ENCODE data around the gene GJA8. TPM values are rescaled to one million over a fixed set of nuclear protein-coding genes. Genes with fewer than 3 reads are reported as not detected.

Gene GJA8
- total RNA-seq, 2 donors from 2014 or later, result 1.1 TPM; not detected in 1

- no peaks in the 10 kb centered on the region for H3K27me3 ChIP-seq (replicated peaks; ENCODE audit: insufficient read depth)
- H3K36me3 ChIP-seq, result no peaks in the 10 kb centered on the region
- no peaks in the 10 kb centered on the region for H3K9me3 ChIP-seq
- DNase-seq (ENCODE audit: low spot score), result no peak
- H3K4me3 ChIP-seq, result no peak overlapping the region
- no peak overlapping the region for H3K27ac ChIP-seq
- intact Hi-C loops (cut with DNase I), result no loop called here
- H3K4me1 ChIP-seq (replicated peaks), result no peaks in the 10 kb centered on the region
- no peak for TF ChIP-seq POLR2AphosphoS5 (IDR thresholded peaks at IDR 0.05)
- TF ChIP-seq CTCF (IDR thresholded peaks at IDR 0.05), result no peak
- no peak for TF ChIP-seq POLR2A (IDR thresholded peaks at IDR 0.05)
Observed at GRCh38 chr1:147879911-147880310, 22.7 kb upstream of the GJA8 start.

GRCh38 chr1:147882535-147882934 lies 20.1 kb upstream of the GJA8 start:
- H3K4me1 ChIP-seq (replicated peaks), result no peaks in the 10 kb centered on the region
- TF ChIP-seq CTCF (IDR thresholded peaks at IDR 0.05) (no peak), POLR2AphosphoS5 (IDR thresholded peaks at IDR 0.05) (no peak), POLR2A (IDR thresholded peaks at IDR 0.05) (no peak)
- no peak for DNase-seq (ENCODE audit: low spot score)
- H3K4me3 ChIP-seq, result no peak overlapping the region
- no peaks in the 10 kb centered on the region for H3K9me3 ChIP-seq
- 66% methylated on average over 2 of the region's 2 CpGs for WGBS
- intact Hi-C loops (cut with DNase I), result no loop called here
- no peak overlapping the region for H3K27ac ChIP-seq
- H3K36me3 ChIP-seq, result no peaks in the 10 kb centered on the region
- no peaks in the 10 kb centered on the region for H3K27me3 ChIP-seq (replicated peaks; ENCODE audit: insufficient read depth)

- Histone ChIP-seq H3K36me3 (no peaks in the 10 kb centered on the region), H3K4me1 (replicated peaks) (no peaks in the 10 kb centered on the region), H3K27me3 (replicated peaks; ENCODE audit: insufficient read depth) (no peaks in the 10 kb centered on the region), H3K9me3 (no peaks in the 10 kb centered on the region), H3K4me3 (no peak overlapping the region), H3K27ac (no peak overlapping the region)
- peak; percentile 10 for DNase-seq (ENCODE audit: low spot score)
- WGBS, result 9% methylated on average over 12 of the region's 12 CpGs
- no peak for TF ChIP-seq POLR2AphosphoS5 (IDR thresholded peaks at IDR 0.05)
- TF ChIP-seq POLR2A (IDR thresholded peaks at IDR 0.05), result no peak
- peak in 3 of 4 experiments; percentile 29 to 66 (median 53) for TF ChIP-seq CTCF (IDR thresholded peaks at IDR 0.05)
- intact Hi-C loops (cut with DNase I), result loop anchor here (5.0 to 10.0 kb wide), 2 partner anchors 248 to 395 kb away; no protein-coding TSS in a partner anchor
Observed at GRCh38 chr1:147890177-147890790, 12.3 kb upstream of the GJA8 start.

- 71% methylated on average over 5 of the region's 5 CpGs for WGBS
- no peak for DNase-seq (ENCODE audit: low spot score)
- no peak overlapping the region for H3K27ac ChIP-seq
- H3K4me3 ChIP-seq, result no peak overlapping the region
- no peaks in the 10 kb centered on the region for H3K27me3 ChIP-seq (replicated peaks; ENCODE audit: insufficient read depth)
- no peaks in the 10 kb centered on the region for H3K4me1 ChIP-seq (replicated peaks)
- no peaks in the 10 kb centered on the region for H3K36me3 ChIP-seq
- no peaks in the 10 kb centered on the region for H3K9me3 ChIP-seq
- intact Hi-C loops (cut with DNase I), result loop anchor here (5.0 to 10.0 kb wide), 2 partner anchors 249 to 396 kb away; no protein-coding TSS in a partner anchor
- TF ChIP-seq CTCF (IDR thresholded peaks at IDR 0.05), result no peak
- TF ChIP-seq POLR2AphosphoS5 (IDR thresholded peaks at IDR 0.05), result no peak
- TF ChIP-seq POLR2A (IDR thresholded peaks at IDR 0.05), result no peak
Observed at GRCh38 chr1:147891088-147891487, 11.5 kb upstream of the GJA8 start.

- intact Hi-C loops (cut with DNase I), result loop anchor here (1.0 to 10.0 kb wide), 3 partner anchors 168 to 397 kb away; no protein-coding TSS in a partner anchor
Observed at GRCh38 chr1:147892216-147892615, 10.4 kb upstream of the GJA8 start.

More at GRCh38 chr1:147892216-147892615, 10.4 kb upstream of the GJA8 start:
- H3K27ac ChIP-seq, result no peak overlapping the region
- no peaks in the 10 kb centered on the region for H3K36me3 ChIP-seq
- DNase-seq (ENCODE audit: low spot score), result no peak
- 76% methylated on average over 5 of the region's 5 CpGs for WGBS
- H3K9me3 ChIP-seq, result no peaks in the 10 kb centered on the region
- no peaks in the 10 kb centered on the region for H3K27me3 ChIP-seq (replicated peaks; ENCODE audit: insufficient read depth)
- no peak overlapping the region for H3K4me3 ChIP-seq
- TF ChIP-seq CTCF (IDR thresholded peaks at IDR 0.05), result no peak
- no peak for TF ChIP-seq POLR2AphosphoS5 (IDR thresholded peaks at IDR 0.05)
- no peak for TF ChIP-seq POLR2A (IDR thresholded peaks at IDR 0.05)
- H3K4me1 ChIP-seq (replicated peaks), result no peaks in the 10 kb centered on the region

Data from prostate gland (tissue), 2 donors.